ENCODE results near the gene SH3RF2. TPM values are rescaled to one million over a fixed set of nuclear protein-coding genes. Genes with fewer than 3 reads are reported as not detected.

SH3RF2 gene
- total RNA-seq, 4 donors from 2014 or later, result 67.9 to 172 (median 96.3) TPM

DNA sequence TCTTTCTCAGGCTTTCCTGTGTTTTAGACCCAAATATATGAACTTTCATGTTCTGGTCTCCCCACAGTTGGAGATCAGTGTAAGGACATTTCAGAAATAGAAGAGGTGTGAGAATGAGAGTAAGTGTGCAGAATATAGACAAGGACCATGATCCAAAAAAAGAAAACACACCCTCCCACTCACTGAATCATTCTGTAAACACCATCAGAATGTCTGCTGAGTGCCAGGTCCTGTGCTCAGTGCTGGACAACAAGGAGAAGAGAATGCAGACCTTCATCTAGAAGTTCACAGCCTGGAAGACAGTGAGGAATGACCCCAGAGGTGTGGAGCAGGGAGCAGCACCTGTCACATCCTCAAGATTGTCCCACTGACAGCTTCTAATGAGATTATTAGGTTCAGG is 19.1 kb upstream of the SH3RF2 start:
- Histone ChIP-seq H3K27ac (no peak overlapping the region), H3K4me3 (no peak overlapping the region), H3K4me1 (no peaks in the 10 kb centered on the region), H3K27me3 (no peaks in the 10 kb centered on the region), H3K36me3 (no peaks in the 10 kb centered on the region), H3K9me3 (no peaks in the 10 kb centered on the region)
- TF ChIP-seq EP300 (IDR thresholded peaks at IDR 0.05; ENCODE audit: low read depth), result no peak
- TF ChIP-seq, protein P1, sequence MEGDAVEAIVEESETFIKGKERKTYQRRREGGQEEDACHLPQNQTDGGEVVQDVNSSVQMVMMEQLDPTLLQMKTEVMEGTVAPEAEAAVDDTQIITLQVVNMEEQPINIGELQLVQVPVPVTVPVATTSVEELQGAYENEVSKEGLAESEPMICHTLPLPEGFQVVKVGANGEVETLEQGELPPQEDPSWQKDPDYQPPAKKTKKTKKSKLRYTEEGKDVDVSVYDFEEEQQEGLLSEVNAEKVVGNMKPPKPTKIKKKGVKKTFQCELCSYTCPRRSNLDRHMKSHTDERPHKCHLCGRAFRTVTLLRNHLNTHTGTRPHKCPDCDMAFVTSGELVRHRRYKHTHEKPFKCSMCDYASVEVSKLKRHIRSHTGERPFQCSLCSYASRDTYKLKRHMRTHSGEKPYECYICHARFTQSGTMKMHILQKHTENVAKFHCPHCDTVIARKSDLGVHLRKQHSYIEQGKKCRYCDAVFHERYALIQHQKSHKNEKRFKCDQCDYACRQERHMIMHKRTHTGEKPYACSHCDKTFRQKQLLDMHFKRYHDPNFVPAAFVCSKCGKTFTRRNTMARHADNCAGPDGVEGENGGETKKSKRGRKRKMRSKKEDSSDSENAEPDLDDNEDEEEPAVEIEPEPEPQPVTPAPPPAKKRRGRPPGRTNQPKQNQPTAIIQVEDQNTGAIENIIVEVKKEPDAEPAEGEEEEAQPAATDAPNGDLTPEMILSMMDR (IDR thresholded peaks at IDR 0.05), result no peak
- no peak for TF ChIP-seq POLR2A (IDR thresholded peaks at IDR 0.05)
- TF ChIP-seq POLR2AphosphoS5 (IDR thresholded peaks at IDR 0.05), result no peak
- in situ Hi-C loops (cut with MboI; ENCODE audit: low pct_ligation_motif_present in 1 of 4, low pct_unique_long_range_greater_than_20kb in 1 of 4, low sequenced_read_pairs in 3 of 4), result loop anchor here in 1 of 4 donors (25.0 kb wide), 1 partner anchor 145 kb away; no protein-coding TSS in a partner anchor
- intact Hi-C loops (cut with DNase I; ENCODE audit: low total_unique reads), result no loop called here
- no peak for DNase-seq

DNA sequence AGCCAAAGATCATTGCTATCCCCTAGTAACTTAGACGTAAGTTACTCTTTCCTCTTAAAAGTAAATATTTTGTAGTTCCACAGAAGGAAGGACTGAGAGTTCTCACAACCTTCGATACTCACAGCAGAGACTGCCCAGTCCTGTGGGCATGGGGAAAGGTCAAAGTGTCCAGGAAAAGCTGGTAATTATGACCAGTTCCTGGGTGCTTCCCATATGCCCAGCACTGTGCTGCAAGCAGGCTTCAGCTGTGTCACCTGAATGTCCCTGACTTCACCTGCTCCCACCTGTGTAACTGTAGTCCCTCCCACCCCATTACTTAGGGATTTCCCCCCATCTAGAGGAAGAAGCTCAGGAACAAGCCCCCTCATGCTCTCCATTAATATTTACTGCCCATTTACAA is 18.0 kb upstream of the SH3RF2 start:
- Histone ChIP-seq H3K9me3 (no peaks in the 10 kb centered on the region), H3K36me3 (no peaks in the 10 kb centered on the region), H3K27ac (no peak overlapping the region), H3K27me3 (no peaks in the 10 kb centered on the region), H3K4me1 (no peaks in the 10 kb centered on the region), H3K4me3 (no peak overlapping the region)
- DNase-seq, result no peak
- in situ Hi-C loops (cut with MboI; ENCODE audit: low pct_ligation_motif_present in 1 of 4, low pct_unique_long_range_greater_than_20kb in 1 of 4, low sequenced_read_pairs in 3 of 4) (loop anchor here in 1 of 4 donors (25.0 kb wide), 1 partner anchor 144 kb away; no protein-coding TSS in a partner anchor), intact Hi-C loops (cut with DNase I; ENCODE audit: low total_unique reads) (no loop called here)
- WGBS, 2 donors (ENCODE audit: low coverage in 1 of 2), result 67 to 80% methylated on average over 1 to 2 of the region's 2 CpGs
- TF ChIP-seq EP300 (IDR thresholded peaks at IDR 0.05; ENCODE audit: low read depth), result no peak
- TF ChIP-seq POLR2AphosphoS5 (IDR thresholded peaks at IDR 0.05), result no peak
- no peak for TF ChIP-seq POLR2A (IDR thresholded peaks at IDR 0.05)
- TF ChIP-seq, protein P1 (IDR thresholded peaks at IDR 0.05), result no peak

DNA sequence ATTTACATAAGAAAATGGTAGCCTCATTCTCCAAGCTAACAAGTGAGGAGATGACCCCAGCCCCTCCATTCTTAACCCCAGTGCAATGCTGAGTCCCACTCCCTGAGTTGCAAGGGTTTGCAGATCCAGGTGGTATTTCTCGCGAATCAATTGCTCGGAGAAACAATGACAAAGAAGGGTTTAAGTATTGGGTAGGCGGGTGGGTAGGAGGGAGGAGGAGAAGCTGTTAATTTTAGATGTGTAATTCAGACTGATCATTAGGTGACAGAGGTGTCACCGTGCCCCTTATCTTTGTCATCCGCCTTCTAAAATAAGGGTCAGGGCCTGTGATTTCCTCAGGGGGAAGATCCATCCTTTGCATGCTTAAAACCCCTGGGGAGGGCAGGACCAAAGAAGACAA is 17.0 kb upstream of the SH3RF2 start:
- intact Hi-C loops (cut with DNase I; ENCODE audit: low total_unique reads) (no loop called here), in situ Hi-C loops (cut with MboI; ENCODE audit: low pct_ligation_motif_present in 1 of 4, low pct_unique_long_range_greater_than_20kb in 1 of 4, low sequenced_read_pairs in 3 of 4) (loop anchor here in 1 of 4 donors (25.0 kb wide), 1 partner anchor 143 kb away; no protein-coding TSS in a partner anchor)
- Histone ChIP-seq H3K9me3 (no peaks in the 10 kb centered on the region), H3K4me3 (no peak overlapping the region), H3K27ac (no peak overlapping the region), H3K27me3 (no peaks in the 10 kb centered on the region), H3K36me3 (no peaks in the 10 kb centered on the region), H3K4me1 (no peaks in the 10 kb centered on the region)
- 84 to 87% methylated on average over 6 of the region's 6 CpGs for WGBS, 2 donors (ENCODE audit: low coverage in 1 of 2)
- TF ChIP-seq EP300 (IDR thresholded peaks at IDR 0.05; ENCODE audit: low read depth) (no peak), POLR2A (IDR thresholded peaks at IDR 0.05) (no peak), POLR2AphosphoS5 (IDR thresholded peaks at IDR 0.05) (no peak)
- TF ChIP-seq, protein P1 (IDR thresholded peaks at IDR 0.05), result no peak
- no peak for DNase-seq

DNA sequence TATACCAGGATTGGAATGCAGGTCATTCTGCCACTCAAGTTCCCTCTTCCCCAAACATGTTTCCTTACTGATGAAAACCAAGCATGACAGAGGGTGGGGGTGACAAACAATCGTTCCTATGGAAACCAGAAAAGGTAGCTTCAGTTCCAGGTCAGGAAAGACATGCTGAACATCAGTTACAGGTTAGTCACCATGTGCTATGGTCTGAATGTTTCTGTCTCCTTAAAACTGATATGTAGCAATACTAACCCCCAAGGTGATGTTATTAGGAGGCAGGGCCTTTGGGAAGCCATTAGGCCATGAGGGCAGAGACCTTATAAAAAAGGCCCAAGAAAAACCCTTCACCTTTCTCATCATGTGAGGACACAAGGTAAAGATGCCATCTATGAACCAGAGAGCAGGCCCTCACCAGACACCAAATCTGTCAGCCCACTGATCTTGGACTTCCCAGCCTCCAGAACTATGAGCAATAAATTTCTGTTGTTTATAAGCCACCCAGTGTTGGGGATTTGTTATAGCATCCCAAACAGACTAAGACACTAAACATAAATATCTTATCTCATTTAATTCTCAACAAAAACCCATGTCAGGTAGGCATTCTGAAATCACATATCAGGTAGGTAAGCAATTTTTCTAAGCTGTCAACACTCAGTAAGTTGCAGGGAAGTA is 15.7 kb upstream of the SH3RF2 start:
- TF ChIP-seq, protein P1 (IDR thresholded peaks at IDR 0.05), result no peak
- no peak for TF ChIP-seq EP300 (IDR thresholded peaks at IDR 0.05; ENCODE audit: low read depth)
- TF ChIP-seq POLR2AphosphoS5 (IDR thresholded peaks at IDR 0.05), result no peak
- no peak for TF ChIP-seq POLR2A (IDR thresholded peaks at IDR 0.05)
- in situ Hi-C loops (cut with MboI; ENCODE audit: low pct_ligation_motif_present in 1 of 4, low pct_unique_long_range_greater_than_20kb in 1 of 4, low sequenced_read_pairs in 3 of 4), result loop anchor here in 1 of 4 donors (25.0 kb wide), 1 partner anchor 142 kb away; no protein-coding TSS in a partner anchor
- no peaks in the 10 kb centered on the region for H3K36me3 ChIP-seq
- no peak for DNase-seq
- no peaks in the 10 kb centered on the region for H3K9me3 ChIP-seq
- no peak overlapping the region for H3K4me3 ChIP-seq
- no peaks in the 10 kb centered on the region for H3K27me3 ChIP-seq
- intact Hi-C loops (cut with DNase I; ENCODE audit: low total_unique reads), result no loop called here
- H3K27ac ChIP-seq, result no peak overlapping the region
- 79 to 80% methylated on average over 1 of the region's 1 CpG for WGBS, 2 donors (ENCODE audit: low coverage in 1 of 2)
- H3K4me1 ChIP-seq, result no peaks in the 10 kb centered on the region
